Subcutaneous adipose tissue (tissue), 4 donors: Measurements from ENCODE around the gene PSMD14. TPM values are rescaled to one million over a fixed set of nuclear protein-coding genes. Genes with fewer than 3 reads are reported as not detected.

Experiments used
- total RNA-seq, 4 donors: library from RNA; depleted of rRNA; stranded (reverse); fragments of >200 nt; gene quantifications; one replicate each; pipeline ENCODE4 v1.1.0, GENCODE V29; 2016
- TF ChIP-seq, protein P1 (sequence below): fragments of 450-650 bp; IDR thresholded peaks from one replicate; pipeline ENCODE4 v1.5.1; 2016; ENCODE audit warnings: low read depth, mild to moderate bottlenecking, control low read depth, antibody characterized with exemption, moderate library complexity

Gene PSMD14
- 10 to 100 TPM; 29.9 to 73.5 (median 43.1) TPM for total RNA-seq

DNA sequence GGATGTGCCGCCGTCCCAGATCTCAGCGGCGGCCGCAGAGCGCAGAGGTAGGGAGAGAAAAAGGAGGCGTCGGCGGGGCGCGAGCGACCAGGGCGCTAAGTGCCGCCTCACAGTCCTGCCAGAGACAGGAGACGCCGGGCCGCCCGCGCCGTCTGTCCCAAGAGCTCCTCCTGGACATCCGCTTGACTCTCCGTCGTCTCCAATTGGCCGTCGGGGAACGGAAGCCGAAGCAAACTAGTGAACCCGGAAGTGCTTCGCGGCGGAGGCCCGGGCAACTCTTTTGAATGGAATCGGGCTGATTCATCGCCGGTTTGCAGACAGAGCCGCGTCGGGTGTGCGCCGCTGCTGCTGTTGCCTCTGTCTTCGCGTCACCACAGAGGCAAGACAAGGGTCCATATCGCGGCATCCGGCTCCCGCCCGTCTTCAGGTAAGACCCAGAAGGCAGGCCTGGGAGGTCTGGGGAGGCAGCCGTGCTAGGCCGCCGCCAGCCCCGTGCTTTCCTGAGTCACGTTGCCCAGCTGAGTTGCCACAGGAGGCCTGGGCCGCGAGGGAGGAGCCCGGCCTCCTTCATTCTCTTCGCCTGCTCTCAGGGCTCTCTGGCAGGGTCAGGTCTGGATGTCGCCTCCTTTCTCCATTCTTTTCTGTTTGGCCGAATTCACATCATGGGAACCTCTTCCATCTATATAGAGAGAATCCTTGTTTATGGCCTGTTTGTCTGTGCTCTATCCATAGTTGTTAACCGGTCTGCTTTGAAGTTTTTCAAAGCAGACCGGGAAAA is at the start of gene PSMD14:
PSMD14 (plus strand) TSS at position 248 of the 778 bp plus-strand sequence. CDS start 10,401 bp downstream, outside the sequence.
- TF ChIP-seq, protein P1, sequence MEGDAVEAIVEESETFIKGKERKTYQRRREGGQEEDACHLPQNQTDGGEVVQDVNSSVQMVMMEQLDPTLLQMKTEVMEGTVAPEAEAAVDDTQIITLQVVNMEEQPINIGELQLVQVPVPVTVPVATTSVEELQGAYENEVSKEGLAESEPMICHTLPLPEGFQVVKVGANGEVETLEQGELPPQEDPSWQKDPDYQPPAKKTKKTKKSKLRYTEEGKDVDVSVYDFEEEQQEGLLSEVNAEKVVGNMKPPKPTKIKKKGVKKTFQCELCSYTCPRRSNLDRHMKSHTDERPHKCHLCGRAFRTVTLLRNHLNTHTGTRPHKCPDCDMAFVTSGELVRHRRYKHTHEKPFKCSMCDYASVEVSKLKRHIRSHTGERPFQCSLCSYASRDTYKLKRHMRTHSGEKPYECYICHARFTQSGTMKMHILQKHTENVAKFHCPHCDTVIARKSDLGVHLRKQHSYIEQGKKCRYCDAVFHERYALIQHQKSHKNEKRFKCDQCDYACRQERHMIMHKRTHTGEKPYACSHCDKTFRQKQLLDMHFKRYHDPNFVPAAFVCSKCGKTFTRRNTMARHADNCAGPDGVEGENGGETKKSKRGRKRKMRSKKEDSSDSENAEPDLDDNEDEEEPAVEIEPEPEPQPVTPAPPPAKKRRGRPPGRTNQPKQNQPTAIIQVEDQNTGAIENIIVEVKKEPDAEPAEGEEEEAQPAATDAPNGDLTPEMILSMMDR: no peak

DNA sequence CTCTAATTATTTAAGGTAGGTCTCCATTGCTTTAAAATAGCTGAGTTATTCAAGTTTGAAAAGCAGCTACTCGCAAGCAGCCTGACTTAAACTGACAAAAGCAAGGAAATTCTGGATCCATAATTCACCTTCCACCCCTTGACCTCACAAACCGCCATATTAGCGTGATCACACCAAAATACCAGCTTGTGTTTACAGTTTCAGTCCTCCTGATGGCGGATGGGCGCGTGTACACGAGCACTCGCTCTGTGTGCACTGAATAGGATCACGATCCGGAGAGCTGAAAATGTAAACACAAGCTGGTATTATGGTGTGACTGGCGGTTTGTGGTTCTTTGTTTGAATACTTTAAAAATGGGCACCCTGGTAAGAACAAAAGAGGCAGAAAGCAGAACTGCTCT is 42.4 kb upstream of the PSMD14 start:
- TF ChIP-seq, protein P1: no peak

DNA sequence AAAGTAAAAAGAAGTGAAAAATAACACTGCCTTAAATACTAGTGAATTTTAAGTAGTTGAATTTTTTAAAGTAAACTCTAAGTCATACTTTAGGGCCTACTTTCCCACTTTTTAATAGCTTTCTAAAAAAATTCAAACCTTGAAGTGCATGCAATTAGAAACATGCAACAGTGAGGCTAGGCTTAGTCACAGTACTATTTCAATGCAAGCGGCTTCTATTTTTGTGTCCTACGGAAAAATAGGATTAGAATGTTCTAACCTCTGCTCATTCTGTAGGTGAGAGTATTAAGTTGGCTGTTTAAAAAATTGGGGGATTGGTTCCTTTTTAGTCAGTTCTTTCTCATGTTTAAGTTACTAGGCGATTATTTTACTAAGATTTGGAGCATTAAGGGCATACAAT is 39.1 kb upstream of the PSMD14 start:
- TF ChIP-seq, protein P1: no peak

DNA sequence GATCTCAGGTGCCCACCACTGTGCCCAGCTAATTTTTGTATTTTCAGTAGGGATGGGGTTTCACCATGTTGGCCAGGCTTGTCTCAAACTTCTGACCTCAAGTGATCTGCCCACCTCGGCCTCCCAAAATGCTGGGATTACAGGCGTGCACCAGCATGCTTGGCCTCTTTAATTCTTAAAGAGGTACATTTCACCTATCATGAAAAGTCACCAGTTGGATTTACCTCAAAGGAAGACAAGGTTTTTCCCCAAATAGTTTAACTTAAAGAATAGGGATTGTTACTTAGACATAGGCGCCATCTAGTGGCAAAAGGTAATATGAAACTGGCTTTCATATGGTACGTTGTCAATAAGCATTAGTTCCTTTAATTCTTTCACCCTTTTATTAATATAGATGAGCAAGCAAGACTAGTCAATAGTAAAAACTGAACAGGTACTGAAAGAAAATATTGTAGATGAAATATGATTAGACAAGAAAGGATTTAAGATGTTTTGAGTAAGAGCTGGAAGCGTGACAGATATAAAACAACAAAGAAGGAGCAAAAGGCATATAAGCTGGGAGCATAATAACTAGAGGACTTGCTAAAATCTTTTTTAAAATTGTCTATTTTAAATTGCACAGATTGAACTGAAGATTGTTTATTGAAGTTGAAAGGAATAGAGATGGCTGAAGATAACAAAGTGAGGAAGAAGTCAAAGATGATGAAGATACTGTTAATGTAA is 35.0 kb upstream of the PSMD14 start:
- TF ChIP-seq, protein P1: no peak

DNA sequence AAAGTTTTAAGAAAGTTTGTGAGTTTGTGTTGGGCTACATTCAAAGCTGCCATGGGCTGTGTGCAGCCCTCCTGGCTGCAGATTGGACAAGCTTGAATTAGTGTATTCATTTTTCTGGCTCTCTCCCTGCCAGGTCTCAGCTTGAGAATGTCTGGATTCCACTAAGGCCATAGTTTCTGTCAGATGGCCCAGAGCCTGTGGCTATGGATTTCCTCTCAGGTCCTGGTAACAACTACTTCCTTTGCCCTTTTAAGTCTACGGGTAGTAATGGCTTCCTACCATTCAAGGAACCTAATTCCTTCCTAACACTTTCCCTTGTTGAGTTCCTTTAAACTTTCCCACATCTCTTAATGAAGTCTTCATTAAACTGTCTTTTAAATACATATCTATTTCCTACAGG is 24.3 kb upstream of the PSMD14 start:
- TF ChIP-seq, protein P1: no peak

DNA sequence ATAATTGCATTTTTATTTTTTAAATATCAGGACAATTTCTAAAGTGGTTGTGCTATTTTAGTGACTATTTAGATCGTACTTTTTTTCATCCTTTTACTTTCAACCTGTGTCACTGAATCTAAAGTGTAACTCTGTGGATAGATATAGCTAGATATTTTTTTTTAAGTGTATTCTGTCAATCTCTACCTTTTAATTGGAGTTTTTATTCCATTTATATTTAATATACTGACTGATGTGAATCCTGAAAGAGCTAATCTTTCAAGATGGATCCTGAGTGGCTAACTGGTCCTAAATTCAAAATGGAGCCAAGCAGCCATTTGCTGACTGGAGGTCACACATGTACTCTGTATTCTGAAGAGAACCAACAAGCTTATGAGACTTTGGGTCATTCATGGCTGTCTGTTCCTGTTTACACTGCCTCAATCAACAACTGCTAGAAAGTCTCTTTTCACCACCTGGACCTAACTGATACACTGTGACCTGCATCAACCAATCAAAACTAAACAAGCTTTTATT is 4.6 kb upstream of the PSMD14 start:
- TF ChIP-seq, protein P1: no peak

DNA sequence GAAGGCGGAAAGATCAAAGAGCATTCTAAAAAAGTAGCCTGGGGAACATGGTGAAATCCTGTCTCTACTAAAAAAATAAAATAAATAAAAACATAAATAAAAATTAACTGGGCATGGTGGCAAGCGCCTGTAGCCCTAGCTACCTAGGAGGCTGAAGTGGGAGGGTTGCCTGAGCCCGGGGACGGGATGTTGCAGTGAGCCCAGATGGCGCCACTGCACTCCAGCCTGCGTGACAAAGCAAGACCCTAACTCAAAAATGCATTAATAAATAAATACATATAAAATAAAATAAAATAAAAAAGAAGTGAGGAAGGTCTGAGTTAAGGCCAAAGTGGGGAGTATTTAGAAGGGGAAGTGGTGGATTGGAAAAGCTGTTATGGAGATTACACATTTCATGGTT is 1.3 kb upstream of the PSMD14 start:
- TF ChIP-seq, protein P1: no peak
